T-cell (primary cell): ENCODE data around the gene ZNF418. TPM values are rescaled to one million over a fixed set of nuclear protein-coding genes. Genes with fewer than 3 reads are reported as not detected.

ENCODE experiments used
- ATAC-seq, 4 experiments: fragments of 200-7000 bp in 3 of 4; fragments of 150-1000 bp in 1 of 4; cut with Tn5 transposase; replicated peaks in 1 of 4; 1 replicate in 3 of 4; 2 replicates in 1 of 4; pipeline ENCODE4 v1.10.0; 2021; ENCODE audit warnings: moderate library complexity in 3 of 4, mild to moderate bottlenecking in 2 of 4, moderate number of reproducible peaks in 1 of 4
- CTCF ChIA-PET, 2 donors: fragments of 300-600 bp; sonication (Branson Sonifier 250); formaldehyde crosslinking; loops; one replicate each; lab custom pipeline; 2022; ENCODE audit warnings: antibody characterized with exemption in 2 of 2; lab: Charles Lee
- POLR2A ChIA-PET, 2 donors: fragments of 300-600 bp; sonication (Branson Sonifier 250); formaldehyde crosslinking; loops; one replicate each; lab custom pipeline; 2022; ENCODE audit warnings: antibody characterized with exemption in 2 of 2; lab: Charles Lee
- DNase-seq, 35 experiments: peaks; one replicate each; pipeline versions ENCODE4 v3.0.0 to v3.0.0-alpha.2; 2013 to 2023
- H3K27ac ChIP-seq: one replicate; pipeline ENCODE4 v1.5.1; 2013; ENCODE audit warnings: low read length
- H3K27me3 ChIP-seq, 2 experiments: replicated peaks in 1 of 2; 1 replicate in 1 of 2; 2 replicates in 1 of 2; pipeline versions ENCODE4 v1.6.1 to v1.7.0; 2013; ENCODE audit warnings: low read length in 1 of 2, mixed read lengths in 1 of 2; ENCODE audit not compliant: control insufficient read depth in 2 of 2, insufficient read depth in 2 of 2; ENCODE audit errors: extremely low read depth in 1 of 2
- H3K36me3 ChIP-seq, 2 donors: 1 replicate in 1 of 2; 2 replicates in 1 of 2; pipeline versions ENCODE4 v1.6.1 to v1.7.0; 2013; ENCODE audit warnings: low read length in 1 of 2; ENCODE audit not compliant: control insufficient read depth in 2 of 2, insufficient read depth in 1 of 2; ENCODE audit errors: extremely low read depth in 1 of 2
- H3K4me1 ChIP-seq, 2 experiments: 1 replicate in 1 of 2; 2 replicates in 1 of 2; pipeline versions ENCODE4 v1.6.1 to v1.7.0; 2013; ENCODE audit warnings: low read length in 2 of 2, mixed read lengths in 1 of 2; ENCODE audit not compliant: insufficient read depth in 2 of 2, control insufficient read depth in 1 of 2; ENCODE audit errors: extremely low read depth in 1 of 2
- H3K4me3 ChIP-seq, 2 donors: 1 replicate in 1 of 2; 2 replicates in 1 of 2; pipeline versions ENCODE4 v1.5.1 to v1.7.0; 2013; ENCODE audit warnings: mild to moderate bottlenecking in 2 of 2, low read length in 1 of 2, moderate library complexity in 1 of 2; ENCODE audit not compliant: control insufficient read depth in 1 of 2; ENCODE audit errors: extremely low read depth in 1 of 2
- H3K9me3 ChIP-seq: 2 replicates; pipeline ENCODE4 v1.7.0; 2013
- H3K27ac Mint-ChIP-seq, 2 donors: one replicate each; pipeline ENCODE4 v1.8.0; 2020 to 2021; ENCODE audit warnings: mild to moderate bottlenecking in 2 of 2, mixed read lengths in 2 of 2
- H3K27me3 Mint-ChIP-seq, 2 donors: one replicate each; pipeline ENCODE4 v1.8.0; 2021 to 2022; ENCODE audit warnings: mixed read lengths in 2 of 2
- H3K36me3 Mint-ChIP-seq: one replicate; pipeline ENCODE4 v1.8.0; 2021; ENCODE audit warnings: mixed read lengths
- H3K4me1 Mint-ChIP-seq, 3 donors: one replicate each; pipeline ENCODE4 v1.8.0; 2020 to 2022; ENCODE audit warnings: mixed read lengths in 3 of 3, mild to moderate bottlenecking in 1 of 3
- H3K4me3 Mint-ChIP-seq, 3 donors: one replicate each; pipeline ENCODE4 v1.8.0; 2020 to 2022; ENCODE audit warnings: mild to moderate bottlenecking in 3 of 3, mixed read lengths in 3 of 3, moderate library complexity in 3 of 3
- H3K9me3 Mint-ChIP-seq, 3 donors: one replicate each; pipeline ENCODE4 v1.8.0; 2020 to 2022; ENCODE audit warnings: mixed read lengths in 3 of 3
- WGBS: methylation state at CpG from one replicate; pipeline ENCODE4 v1.1.5; 2013; ENCODE audit warnings: missing lambda C conversion rate; ENCODE audit not compliant: insufficient coverage; 5-methylcytosine and 5-hydroxymethylcytosine counted together
- total RNA-seq, 35 experiments: library from RNA in 6 of 35; stranded (reverse) in 6 of 35; fragments of 120-200 nt in 1 of 35; gene quantifications; one replicate each; pipeline versions ENCODE4 v1.2.1 to v1.2.4 and lab custom pipeline; 2013 to 2026

Gene ZNF418
- total RNA-seq (1 to 10 TPM; 2.3 to 9.0 (median 6.3) TPM), total RNA-seq (lab: John Stamatoyannopoulos, UW) (1.7 to 11.6 (median 4.2) reads per million in 29 experiments)
- total RNA-seq (2013), result 3.8 TPM

GRCh38 chr19:57934820-57935665 is at the start of gene ZNF418:
TSS of gene ZNF418 (minus strand) at chr19:57935402. CDS start at chr19:57933822, 1,580 bp downstream.
- peak within 1 kb of the TSS; percentile 21 for H3K27ac ChIP-seq
- ChIA-PET CTCF (interaction anchor here in 1 of 2 donors (1.0 to 1.9 kb wide), 2 partner anchors 18 to 253 kb away, joined by 3 to 6 read pairs; partner anchors contain the start of genes ZNF417 and ZNF551), POLR2A (interaction anchor here (0.6 to 1.1 kb wide), 2 partner anchors 41 to 634 kb away, joined by 8 to 9 read pairs; no protein-coding TSS in a partner anchor)
- peak in 31 of 35 experiments; percentile 6 to 64 (median 28) for DNase-seq
- Mint-ChIP-seq H3K36me3 (peaks cover 58% of the 10 kb centered on the region), H3K9me3 (peaks cover 12 to 52% (median 38%) of the 10 kb centered on the region in 3 donors), H3K27me3 (no peaks in the 10 kb centered on the region), H3K27ac (peak within 1 kb of the TSS; percentile 66 to 83), H3K4me3 (peak within 1 kb of the TSS; percentile 82 to 90 (median 88)), H3K4me1 (peaks cover 8 to 11% (median 8%) of the 10 kb centered on the region in 3 donors)
- peaks cover 5% of the 10 kb centered on the region for H3K9me3 ChIP-seq
- 12% methylated on average over 41 of the region's 54 CpGs for WGBS
- peak; percentile 80 to 99 (median 88) for ATAC-seq
- peaks cover 0 to 7% of the 10 kb centered on the region in 2 experiments for H3K27me3 ChIP-seq
- peaks cover 0 to 6% of the 10 kb centered on the region in 2 donors for H3K36me3 ChIP-seq
- H3K4me3 ChIP-seq, result peak within 1 kb of the TSS; percentile 48 to 58
- H3K4me1 ChIP-seq, result no peaks in the 10 kb centered on the region

- peaks cover 85% of the 10 kb centered on the region for H3K36me3 Mint-ChIP-seq
- ATAC-seq, result no peak
These were observed 43.5 kb upstream of the ZNF418 start for GRCh38 chr19:57978586-57979289.

GRCh38 chr19:57974434-57974833 is 39.2 kb upstream of the ZNF418 start, which contains the start of gene C19orf18:
TSS of gene C19orf18 (minus strand) at chr19:57974534. CDS start at chr19:57974432, 102 bp downstream.
- H3K27ac Mint-ChIP-seq, result no peak within 1 kb of the TSS
- H3K4me3 ChIP-seq, result no peak within 1 kb of the TSS
- H3K36me3 Mint-ChIP-seq, result peaks cover 62% of the 10 kb centered on the region
- H3K4me1 Mint-ChIP-seq, result no peaks in the 10 kb centered on the region
- no peak within 1 kb of the TSS for H3K27ac ChIP-seq
- H3K27me3 Mint-ChIP-seq, result no peaks in the 10 kb centered on the region
- peaks cover 5 to 68% (median 60%) of the 10 kb centered on the region in 3 donors for H3K9me3 Mint-ChIP-seq
- H3K9me3 ChIP-seq, result peaks cover 19% of the 10 kb centered on the region
- peaks cover 2 to 3% of the 10 kb centered on the region in 2 donors for H3K36me3 ChIP-seq
- DNase-seq (no peak), ATAC-seq (no peak)
- H3K4me1 ChIP-seq, result no peaks in the 10 kb centered on the region
- H3K4me3 Mint-ChIP-seq, result no peak within 1 kb of the TSS
- WGBS, result 96% methylated on average over 3 of the region's 4 CpGs
- H3K27me3 ChIP-seq, result no peaks in the 10 kb centered on the region
- ChIA-PET CTCF (no interaction called here), POLR2A (no interaction called here)

More at GRCh38 chr19:57978586-57979289, 43.5 kb upstream of the ZNF418 start:
- POLR2A ChIA-PET, result interaction anchor here in 1 of 2 donors (0.7 kb wide), 1 partner anchor 546 kb away, joined by 3 read pairs; no protein-coding TSS in a partner anchor
- DNase-seq, result no peak
- Histone ChIP-seq H3K4me1 (no peaks in the 10 kb centered on the region), H3K36me3 (peaks cover 23 to 37% of the 10 kb centered on the region in 2 donors), H3K9me3 (peaks cover 41% of the 10 kb centered on the region), H3K27me3 (no peaks in the 10 kb centered on the region), H3K4me3 (peak overlapping the region in 1 of 2 donors; percentile 17), H3K27ac (no peak overlapping the region)
- H3K27me3 Mint-ChIP-seq, result no peaks in the 10 kb centered on the region
- no peak overlapping the region for H3K27ac Mint-ChIP-seq
- no peaks in the 10 kb centered on the region for H3K4me1 Mint-ChIP-seq
- peak overlapping the region in 1 of 3 donors; percentile 8 for H3K4me3 Mint-ChIP-seq
- CTCF ChIA-PET, result no interaction called here
- peaks cover 18 to 81% (median 65%) of the 10 kb centered on the region in 3 donors for H3K9me3 Mint-ChIP-seq
- 100% methylated on average over 1 of the region's 3 CpGs for WGBS

GRCh38 chr19:57964761-57965160 is 29.6 kb upstream of the ZNF418 start:
- CTCF ChIA-PET, result no interaction called here
- Mint-ChIP-seq H3K27me3 (no peaks in the 10 kb centered on the region), H3K9me3 (peaks cover 14 to 32% (median 31%) of the 10 kb centered on the region in 3 donors), H3K27ac (no peak overlapping the region), H3K36me3 (peaks cover 27% of the 10 kb centered on the region), H3K4me1 (no peaks in the 10 kb centered on the region), H3K4me3 (no peak overlapping the region)
- no peaks in the 10 kb centered on the region for H3K36me3 ChIP-seq
- H3K9me3 ChIP-seq, result no peaks in the 10 kb centered on the region
- WGBS, result 100% methylated on average over 1 of the region's 8 CpGs
- POLR2A ChIA-PET, result no interaction called here
- H3K27me3 ChIP-seq, result no peaks in the 10 kb centered on the region
- DNase-seq (no peak), ATAC-seq (no peak)
- no peaks in the 10 kb centered on the region for H3K4me1 ChIP-seq
- H3K27ac ChIP-seq, result no peak overlapping the region
- H3K4me3 ChIP-seq, result no peak overlapping the region

GRCh38 chr19:57961785-57962184 is 26.6 kb upstream of the ZNF418 start:
- Histone ChIP-seq H3K4me1 (no peaks in the 10 kb centered on the region), H3K9me3 (no peaks in the 10 kb centered on the region), H3K27me3 (no peaks in the 10 kb centered on the region), H3K4me3 (no peak overlapping the region), H3K27ac (no peak overlapping the region), H3K36me3 (no peaks in the 10 kb centered on the region)
- 80% methylated on average over 1 of the region's 1 CpG for WGBS
- Mint-ChIP-seq H3K4me3 (no peak overlapping the region), H3K27me3 (no peaks in the 10 kb centered on the region), H3K27ac (no peak overlapping the region), H3K4me1 (no peaks in the 10 kb centered on the region), H3K36me3 (peaks cover 22% of the 10 kb centered on the region), H3K9me3 (peaks cover 6 to 37% (median 31%) of the 10 kb centered on the region in 3 donors)
- ChIA-PET CTCF (interaction anchor here in 1 of 2 donors (0.6 kb wide), 1 partner anchor 14 kb away, joined by 4 read pairs; no protein-coding TSS in a partner anchor), POLR2A (no interaction called here)
- DNase-seq, result no peak
- no peak for ATAC-seq

GRCh38 chr19:57954996-57955395 is 19.8 kb upstream of the ZNF418 start:
- no peak for ATAC-seq
- no peaks in the 10 kb centered on the region for H3K4me1 ChIP-seq
- CTCF ChIA-PET, result no interaction called here

More at GRCh38 chr19:57954996-57955395, 19.8 kb upstream of the ZNF418 start:
- peak overlapping the region in 1 of 2 donors; percentile 10 for H3K4me3 ChIP-seq
- H3K36me3 Mint-ChIP-seq, result peaks cover 20% of the 10 kb centered on the region
- no peak overlapping the region for H3K27ac Mint-ChIP-seq
- H3K36me3 ChIP-seq, result no peaks in the 10 kb centered on the region
- H3K4me1 Mint-ChIP-seq, result no peaks in the 10 kb centered on the region
- H3K4me3 Mint-ChIP-seq, result no peak overlapping the region
- POLR2A ChIA-PET, result interaction anchor here in 1 of 2 donors (0.6 kb wide), 1 partner anchor 771 kb away, joined by 3 read pairs; no protein-coding TSS in a partner anchor
- peaks cover 0 to 5% of the 10 kb centered on the region in 2 donors for H3K27me3 Mint-ChIP-seq
- peaks cover 18 to 37% (median 27%) of the 10 kb centered on the region in 3 donors for H3K9me3 Mint-ChIP-seq
- peaks cover 3% of the 10 kb centered on the region for H3K9me3 ChIP-seq
- 85% methylated on average over 2 of the region's 4 CpGs for WGBS
- DNase-seq, result no peak
- peaks cover 0 to 25% of the 10 kb centered on the region in 2 experiments for H3K27me3 ChIP-seq
- H3K27ac ChIP-seq, result no peak overlapping the region
